Glutamatergic neuron (in vitro differentiated cells): Measurements from ENCODE around the gene ATR. TPM values are rescaled to one million over a fixed set of nuclear protein-coding genes. Genes with fewer than 3 reads are reported as not detected.

Experiments used
- DNase-seq: peaks from one replicate; pipeline ENCODE4 v3.0.0; 2022
- H3K27ac Mint-ChIP-seq: one replicate; pipeline ENCODE4 v1.8.0; 2020; ENCODE audit warnings: mild to moderate bottlenecking, mixed read lengths, inconsistent platforms; ENCODE audit not compliant: unreplicated experiment
- H3K27me3 Mint-ChIP-seq: one replicate; pipeline ENCODE4 v1.8.0; 2020; ENCODE audit warnings: mild to moderate bottlenecking, moderate library complexity, mixed read lengths, inconsistent platforms; ENCODE audit not compliant: unreplicated experiment
- H3K36me3 Mint-ChIP-seq: one replicate; pipeline ENCODE4 v1.8.0; 2020; ENCODE audit warnings: mild to moderate bottlenecking, mixed read lengths, inconsistent platforms; ENCODE audit not compliant: unreplicated experiment
- H3K4me1 Mint-ChIP-seq: one replicate; pipeline ENCODE4 v1.8.0; 2020; ENCODE audit warnings: mild to moderate bottlenecking, low read depth, mixed read lengths, inconsistent platforms; ENCODE audit not compliant: unreplicated experiment
- H3K4me3 Mint-ChIP-seq: one replicate; pipeline ENCODE4 v1.8.0; 2020; ENCODE audit warnings: mild to moderate bottlenecking, mixed read lengths, inconsistent platforms; ENCODE audit not compliant: unreplicated experiment
- H3K9me3 Mint-ChIP-seq: one replicate; pipeline ENCODE4 v1.8.0; 2020; ENCODE audit warnings: mild to moderate bottlenecking, moderate library complexity, mixed read lengths, inconsistent platforms; ENCODE audit not compliant: unreplicated experiment
- CTCF ChIP-seq: fragments of 200-600 bp; sonication (generic); IDR thresholded peaks from one replicate; pipeline ENCODE4 v1.5.0; 2021; ENCODE audit not compliant: partially characterized antibody, unreplicated experiment
- total RNA-seq: library from RNA; stranded (reverse); fragmentation: NEBNext Ultra II Directional; extraction: Animal tissue kit (Norgen Biotek cat#: 25700); gene quantifications from one replicate; pipeline ENCODE4 v1.2.1, GENCODE V29; 2021; ENCODE audit not compliant: unreplicated experiment

The ATR gene
- total RNA-seq, 1 donor from 2014 or later, result 18.3 TPM

GRCh38 chr3:142501004-142501926, 77.3 kb downstream of the ATR start:
- no peak overlapping the region for H3K4me3 Mint-ChIP-seq
- no peaks in the 10 kb centered on the region for H3K27me3 Mint-ChIP-seq
- H3K4me1 Mint-ChIP-seq, result no peaks in the 10 kb centered on the region
- no peak overlapping the region for H3K27ac Mint-ChIP-seq
- H3K9me3 Mint-ChIP-seq, result no peaks in the 10 kb centered on the region
- TF ChIP-seq CTCF, result no peak
- no peaks in the 10 kb centered on the region for H3K36me3 Mint-ChIP-seq
- DNase-seq, result no peak

GRCh38 chr3:142500211-142500610, 78.3 kb downstream of the ATR start:
- no peaks in the 10 kb centered on the region for H3K4me1 Mint-ChIP-seq

GRCh38 chr3:142498397-142499180, 79.9 kb downstream of the ATR start:
- Mint-ChIP-seq H3K27me3 (no peaks in the 10 kb centered on the region), H3K4me1 (no peaks in the 10 kb centered on the region), H3K9me3 (no peaks in the 10 kb centered on the region), H3K27ac (no peak overlapping the region), H3K4me3 (no peak overlapping the region), H3K36me3 (no peaks in the 10 kb centered on the region)
- DNase-seq, result no peak
- no peak for TF ChIP-seq CTCF

More at GRCh38 chr3:142500211-142500610, 78.3 kb downstream of the ATR start:
- Mint-ChIP-seq H3K4me3 (no peak overlapping the region), H3K27ac (no peak overlapping the region), H3K36me3 (no peaks in the 10 kb centered on the region), H3K27me3 (no peaks in the 10 kb centered on the region), H3K9me3 (no peaks in the 10 kb centered on the region)
- TF ChIP-seq CTCF, result no peak
- DNase-seq, result no peak

- DNase-seq, result no peak
- TF ChIP-seq CTCF, result no peak
- no peaks in the 10 kb centered on the region for H3K36me3 Mint-ChIP-seq
- no peaks in the 10 kb centered on the region for H3K27me3 Mint-ChIP-seq
- no peak overlapping the region for H3K4me3 Mint-ChIP-seq
- H3K9me3 Mint-ChIP-seq, result no peaks in the 10 kb centered on the region
- H3K27ac Mint-ChIP-seq, result no peak overlapping the region
- H3K4me1 Mint-ChIP-seq, result no peaks in the 10 kb centered on the region
Observed at GRCh38 chr3:142497729-142498128, 80.8 kb downstream of the ATR start.
